Muscle of leg (tissue), 11 donors: Measurements from ENCODE around the gene GATAD2B. TPM values are rescaled to one million over a fixed set of nuclear protein-coding genes. Genes with fewer than 3 reads are reported as not detected.

Experiments used
- DNase-seq: peaks from one replicate; pipeline ENCODE4 v3.0.0; 2013
- H3K27ac ChIP-seq: one replicate; pipeline ENCODE4 v1.5.1; 2013; ENCODE audit warnings: mild to moderate bottlenecking, low read length, control low read depth
- H3K27me3 ChIP-seq: one replicate; pipeline ENCODE4 v1.6.1; 2013; ENCODE audit warnings: low read length; ENCODE audit not compliant: control insufficient read depth, insufficient read depth
- H3K36me3 ChIP-seq: one replicate; pipeline ENCODE4 v1.6.1; 2013; ENCODE audit warnings: low read length; ENCODE audit not compliant: control insufficient read depth, insufficient read depth
- H3K4me1 ChIP-seq: one replicate; pipeline ENCODE4 v1.6.1; 2013; ENCODE audit warnings: low read length; ENCODE audit not compliant: control insufficient read depth, insufficient read depth
- H3K4me3 ChIP-seq: one replicate; pipeline ENCODE4 v1.5.1; 2013; ENCODE audit warnings: low read length, control low read depth
- H3K9me3 ChIP-seq: replicated peaks from 2 replicates; pipeline ENCODE4 v1.6.1; 2013; ENCODE audit warnings: low read depth, low read length; ENCODE audit not compliant: control insufficient read depth
- WGBS: methylation state at CpG from one replicate; pipeline ENCODE4 v1.1.5; 2013; ENCODE audit warnings: missing lambda C conversion rate; ENCODE audit not compliant: insufficient coverage; 5-methylcytosine and 5-hydroxymethylcytosine counted together
- polyA plus RNA-seq, 8 donors: library from polyadenylated mRNA; unstranded; fragments of 120-200 nt; gene quantifications; one replicate each; pipeline versions ENCODE4 v1.2.1 to v1.2.3, GENCODE V29; 2013; ENCODE audit warnings: inconsistent platforms in 1 of 8, low replicate concordance in 1 of 8; ENCODE audit not compliant: insufficient read length in 8 of 8, insufficient read depth in 1 of 8
- total RNA-seq: library from RNA; stranded (reverse); fragments of 120-200 nt; gene quantifications from one replicate; pipeline ENCODE4 v1.2.4, GENCODE V29; 2013

GATAD2B gene
- total and polyA plus RNA-seq, 9 donors: 8.8 to 18.3 (median 14.0) TPM

GRCh38 chr1:153799566-153800465 lies 123.0 kb downstream of the GATAD2B start:
- H3K36me3 ChIP-seq: peaks cover 27% of the 10 kb centered on the region
- no peaks in the 10 kb centered on the region for H3K9me3 ChIP-seq
- no peak for DNase-seq
- WGBS: 89% methylated on average over 27 of the region's 27 CpGs
- H3K27me3 ChIP-seq: no peaks in the 10 kb centered on the region
- H3K4me1 ChIP-seq: peaks cover 19% of the 10 kb centered on the region
- H3K4me3 ChIP-seq: no peak overlapping the region
- no peak overlapping the region for H3K27ac ChIP-seq

- no peak for DNase-seq
- H3K9me3 ChIP-seq: no peaks in the 10 kb centered on the region
- H3K27me3 ChIP-seq: no peaks in the 10 kb centered on the region
- H3K36me3 ChIP-seq: peaks cover 27% of the 10 kb centered on the region
- no peak overlapping the region for H3K4me3 ChIP-seq
- WGBS: no CpG with 5 or more reads among the region's 4 CpGs
- H3K27ac ChIP-seq: no peak overlapping the region
- H3K4me1 ChIP-seq: peaks cover 24% of the 10 kb centered on the region
These were observed 123.8 kb downstream of the GATAD2B start for GRCh38 chr1:153799016-153799415.

GRCh38 chr1:153798468-153798780 lies 124.3 kb downstream of the GATAD2B start:
- H3K27me3 ChIP-seq: no peaks in the 10 kb centered on the region
- 89% methylated on average over 3 of the region's 3 CpGs for WGBS

GRCh38 chr1:153796786-153797659 lies 125.7 kb downstream of the GATAD2B start:
- Histone ChIP-seq H3K9me3 (no peaks in the 10 kb centered on the region), H3K36me3 (peaks cover 13% of the 10 kb centered on the region), H3K27ac (no peak overlapping the region), H3K4me1 (peaks cover 12% of the 10 kb centered on the region), H3K27me3 (no peaks in the 10 kb centered on the region), H3K4me3 (no peak overlapping the region)
- 51% methylated on average over 13 of the region's 26 CpGs for WGBS
- peak; percentile 76 for DNase-seq

More at GRCh38 chr1:153798468-153798780, 124.3 kb downstream of the GATAD2B start:
- DNase-seq: no peak
- Histone ChIP-seq H3K4me1 (peaks cover 19% of the 10 kb centered on the region), H3K9me3 (no peaks in the 10 kb centered on the region), H3K27ac (no peak overlapping the region), H3K36me3 (peaks cover 23% of the 10 kb centered on the region), H3K4me3 (no peak overlapping the region)

GRCh38 chr1:153795934-153796785 lies 126.6 kb downstream of the GATAD2B start:
- H3K27ac ChIP-seq: no peak overlapping the region
- H3K9me3 ChIP-seq: no peaks in the 10 kb centered on the region
- H3K36me3 ChIP-seq: peaks cover 5% of the 10 kb centered on the region
- 91% methylated on average over 8 of the region's 9 CpGs for WGBS
- H3K4me3 ChIP-seq: no peak overlapping the region
- H3K27me3 ChIP-seq: no peaks in the 10 kb centered on the region
- no peak for DNase-seq
- peaks cover 18% of the 10 kb centered on the region for H3K4me1 ChIP-seq

- H3K4me3 ChIP-seq: no peak overlapping the region
- no peaks in the 10 kb centered on the region for H3K27me3 ChIP-seq
- peaks cover 4% of the 10 kb centered on the region for H3K36me3 ChIP-seq
- WGBS: 72% methylated on average over 10 of the region's 18 CpGs
- no peak overlapping the region for H3K27ac ChIP-seq
- H3K9me3 ChIP-seq: no peaks in the 10 kb centered on the region
- DNase-seq: no peak
- peaks cover 26% of the 10 kb centered on the region for H3K4me1 ChIP-seq
These were observed 127.4 kb downstream of the GATAD2B start for GRCh38 chr1:153795330-153795837.

GRCh38 chr1:153794624-153795329 lies 128.0 kb downstream of the GATAD2B start:
- 33% methylated on average over 10 of the region's 14 CpGs for WGBS
- no peaks in the 10 kb centered on the region for H3K9me3 ChIP-seq
- H3K27me3 ChIP-seq: no peaks in the 10 kb centered on the region
- peaks cover 4% of the 10 kb centered on the region for H3K36me3 ChIP-seq
- no peak overlapping the region for H3K27ac ChIP-seq
- DNase-seq: no peak
- no peak overlapping the region for H3K4me3 ChIP-seq
- H3K4me1 ChIP-seq: peaks cover 32% of the 10 kb centered on the region

GRCh38 chr1:153793973-153794615 lies 128.7 kb downstream of the GATAD2B start:
- H3K27me3 ChIP-seq: no peaks in the 10 kb centered on the region
- H3K9me3 ChIP-seq: no peaks in the 10 kb centered on the region
- DNase-seq: no peak
- H3K27ac ChIP-seq: no peak overlapping the region
- H3K4me3 ChIP-seq: no peak overlapping the region
- WGBS: 62% methylated on average over 9 of the region's 12 CpGs
- H3K36me3 ChIP-seq: no peaks in the 10 kb centered on the region
- H3K4me1 ChIP-seq: peaks cover 39% of the 10 kb centered on the region
